ENCODE results near the gene ELAVL4. TPM values are rescaled to one million over a fixed set of nuclear protein-coding genes. Genes with fewer than 3 reads are reported as not detected.

The ELAVL4 gene
- total RNA-seq: 0.13 TPM

GRCh38 chr1:50108497-50109059 lies at the start of gene ELAVL4:
Gene ELAVL4 (plus strand): TSS chr1:50108920. CDS start chr1:50109190, 270 bp downstream.
- intact Hi-C loops (cut with DNase I): no loop called here
- no peak for ATAC-seq

DNA sequence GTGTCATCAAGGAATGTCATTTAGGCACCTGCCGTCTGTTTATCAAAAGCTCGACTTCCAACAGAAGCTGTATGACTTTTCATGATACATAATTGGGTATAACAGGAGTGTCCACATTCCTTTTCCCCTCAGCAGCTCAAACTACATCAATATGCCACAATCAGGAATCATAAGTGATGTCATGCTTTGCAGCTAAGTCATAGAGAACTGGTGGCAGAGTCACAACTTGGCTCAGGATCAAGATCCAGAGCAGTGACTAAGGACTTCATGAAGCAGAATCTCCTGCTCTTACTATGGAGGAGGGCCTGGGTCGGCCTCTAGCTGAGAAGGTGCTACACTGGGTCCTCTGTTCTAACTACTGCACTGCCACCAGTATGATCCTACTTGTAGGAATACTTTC lies 48.4 kb upstream of the ELAVL4 start:
- intact Hi-C loops (cut with DNase I): no loop called here
- no peak for ATAC-seq
- DNase-seq (ENCODE audit: low spot score): no peak

More at GRCh38 chr1:50108497-50109059, at the start of gene ELAVL4:
- no peak for DNase-seq (ENCODE audit: low spot score)

DNA sequence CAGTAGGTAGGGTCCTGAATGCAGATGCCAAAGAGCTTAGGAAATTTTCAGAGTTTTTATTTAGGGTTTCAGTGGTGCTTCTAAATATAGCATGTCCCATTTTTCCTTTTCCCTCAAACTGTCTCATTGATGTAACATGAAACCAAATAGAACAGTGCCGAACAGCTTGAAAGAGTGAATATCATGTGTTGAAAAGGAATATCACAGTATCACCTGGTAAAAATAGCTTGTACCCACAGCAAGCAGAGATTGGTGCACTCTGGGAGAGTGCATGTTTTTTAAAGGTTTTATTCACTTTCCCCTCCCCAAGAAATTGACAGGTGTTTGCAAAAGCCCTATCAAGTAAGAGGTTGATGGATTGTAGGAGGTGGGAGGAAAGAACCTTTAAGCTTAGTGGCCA lies 41.9 kb upstream of the ELAVL4 start:
- intact Hi-C loops (cut with DNase I): no loop called here
- ATAC-seq: no peak

GRCh38 chr1:50074931-50075330 lies 33.8 kb upstream of the ELAVL4 start:
- DNase-seq (ENCODE audit: low spot score) (no peak), ATAC-seq (no peak)
- intact Hi-C loops (cut with DNase I): no loop called here

More for the DNA sequence above, 41.9 kb upstream of the ELAVL4 start:
- DNase-seq (ENCODE audit: low spot score): no peak

DNA sequence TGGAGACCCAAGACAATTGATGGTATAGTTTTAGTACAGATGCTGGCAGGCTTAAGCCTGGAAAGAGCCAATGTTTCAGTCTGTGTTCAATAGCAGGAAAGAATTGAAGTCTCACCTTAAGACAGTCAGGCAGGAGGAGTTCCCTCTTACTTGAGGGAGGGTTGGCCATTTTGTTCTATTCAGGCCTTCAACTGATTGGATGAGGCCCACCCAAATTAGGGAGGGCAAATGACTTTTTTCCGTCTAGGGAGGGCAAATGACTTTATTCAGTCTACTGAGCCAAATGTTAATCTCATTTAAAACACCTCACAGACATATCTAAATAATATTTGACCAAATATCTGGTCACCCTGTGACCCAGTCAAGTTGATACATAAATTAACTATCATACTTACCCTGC lies 31.4 kb upstream of the ELAVL4 start:
- intact Hi-C loops (cut with DNase I): no loop called here
- ATAC-seq (no peak), DNase-seq (ENCODE audit: low spot score) (no peak)

- DNase-seq (ENCODE audit: low spot score) (no peak), ATAC-seq (no peak)
- intact Hi-C loops (cut with DNase I): no loop called here
These were observed 27.7 kb upstream of the ELAVL4 start for GRCh38 chr1:50080904-50081586.

GRCh38 chr1:50084389-50084788 lies 24.3 kb upstream of the ELAVL4 start:
- ATAC-seq (no peak), DNase-seq (ENCODE audit: low spot score) (no peak)
- intact Hi-C loops (cut with DNase I): no loop called here

DNA sequence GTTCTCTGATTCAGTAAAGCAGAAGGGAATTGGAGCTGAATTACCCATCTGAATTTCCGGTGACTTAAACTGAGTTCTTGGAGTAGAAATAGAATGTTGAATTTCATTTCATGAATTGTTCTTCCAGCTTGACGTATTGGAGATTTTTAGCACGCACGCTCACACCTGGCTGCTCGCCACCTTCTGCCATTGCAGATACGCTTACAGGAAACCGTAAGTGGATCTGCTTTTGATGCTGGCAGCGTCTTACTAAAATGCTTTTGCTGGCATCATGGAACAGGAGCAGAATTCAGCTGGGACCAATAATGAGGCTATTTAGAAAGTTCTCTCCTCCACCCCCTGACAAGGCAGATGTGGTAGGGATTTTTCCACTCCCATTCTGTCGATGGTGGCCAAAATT lies 17.7 kb upstream of the ELAVL4 start:
- intact Hi-C loops (cut with DNase I): no loop called here
- ATAC-seq (no peak), DNase-seq (ENCODE audit: low spot score) (no peak)

GRCh38 chr1:50095716-50096115 lies 13.0 kb upstream of the ELAVL4 start:
- ATAC-seq (no peak), DNase-seq (ENCODE audit: low spot score) (no peak)
- intact Hi-C loops (cut with DNase I): no loop called here

- DNase-seq (ENCODE audit: low spot score) (no peak), ATAC-seq (no peak)
- intact Hi-C loops (cut with DNase I): no loop called here
These were observed 11.6 kb upstream of the ELAVL4 start for GRCh38 chr1:50097021-50097679.

- no peak for ATAC-seq
- intact Hi-C loops (cut with DNase I): no loop called here
- DNase-seq (ENCODE audit: low spot score): no peak
These were observed 10.9 kb upstream of the ELAVL4 start for GRCh38 chr1:50097791-50098190.

- intact Hi-C loops (cut with DNase I): no loop called here
- ATAC-seq (no peak), DNase-seq (ENCODE audit: low spot score) (no peak)
These were observed 10.1 kb upstream of the ELAVL4 start for GRCh38 chr1:50098591-50099021.

- ATAC-seq (no peak), DNase-seq (ENCODE audit: low spot score) (no peak)
- intact Hi-C loops (cut with DNase I): no loop called here
These were observed 9.1 kb upstream of the ELAVL4 start for GRCh38 chr1:50099654-50100053.

GRCh38 chr1:50103615-50104081 lies 5.1 kb upstream of the ELAVL4 start:
- DNase-seq (ENCODE audit: low spot score) (no peak), ATAC-seq (no peak)
- intact Hi-C loops (cut with DNase I): no loop called here

DNA sequence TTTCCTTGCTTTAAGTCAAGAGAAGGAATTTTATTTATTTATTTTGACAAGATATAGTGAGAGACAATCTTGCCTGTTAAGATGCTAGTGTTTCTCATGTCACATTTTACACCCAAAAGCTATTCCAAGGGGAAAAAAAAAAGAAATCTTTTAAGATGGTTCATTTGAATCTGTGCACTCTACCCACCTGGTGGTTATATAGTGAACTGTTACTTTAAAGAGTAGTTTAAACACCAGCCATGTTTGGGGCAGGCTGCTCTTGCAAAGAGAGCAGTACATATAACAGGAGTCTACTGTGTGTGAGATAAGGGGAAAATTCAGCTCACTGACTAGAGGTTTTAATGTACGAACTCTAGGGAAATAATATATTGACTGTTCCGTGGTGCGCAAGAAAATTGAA lies 3.3 kb upstream of the ELAVL4 start:
- ATAC-seq: no peak
- DNase-seq (ENCODE audit: low spot score): no peak
- intact Hi-C loops (cut with DNase I): no loop called here

GRCh38 chr1:50106095-50106761 lies 2.5 kb upstream of the ELAVL4 start:
- ATAC-seq: no peak
- intact Hi-C loops (cut with DNase I): no loop called here
- no peak for DNase-seq (ENCODE audit: low spot score)

GRCh38 chr1:50109116-50109515 lies 396 bp downstream of the ELAVL4 start:
- ATAC-seq (no peak), DNase-seq (ENCODE audit: low spot score) (no peak)
- intact Hi-C loops (cut with DNase I): no loop called here

GRCh38 chr1:50109647-50110075 lies 941 bp downstream of the ELAVL4 start:
- intact Hi-C loops (cut with DNase I): no loop called here
- ATAC-seq: peak; percentile 55

GRCh38 chr1:50110151-50110550 lies 1.4 kb downstream of the ELAVL4 start:
- ATAC-seq (no peak), DNase-seq (ENCODE audit: low spot score) (no peak)
- intact Hi-C loops (cut with DNase I): no loop called here

More at GRCh38 chr1:50109647-50110075, 941 bp downstream of the ELAVL4 start:
- DNase-seq (ENCODE audit: low spot score): no peak

DNA sequence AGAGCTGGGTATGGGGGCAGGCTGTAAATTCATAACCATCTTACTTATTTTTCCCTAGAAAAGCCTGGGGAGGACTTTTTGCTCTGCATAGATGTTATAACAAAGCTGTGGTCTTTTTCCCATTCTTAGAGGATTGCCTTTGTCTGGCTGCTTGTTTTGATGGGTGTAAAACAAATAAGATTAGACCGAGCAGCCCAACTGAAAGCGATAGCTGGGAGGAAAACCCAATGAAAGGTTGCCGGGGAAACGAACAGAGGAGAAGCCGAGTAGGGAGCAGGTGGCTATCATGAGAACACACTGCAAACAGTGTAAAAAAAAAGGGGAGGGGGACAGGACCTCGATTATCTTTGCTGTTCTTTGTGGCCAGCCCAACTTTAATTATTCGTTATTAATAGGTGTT lies 1.9 kb downstream of the ELAVL4 start:
- intact Hi-C loops (cut with DNase I): no loop called here
- no peak for DNase-seq (ENCODE audit: low spot score)
- ATAC-seq: no peak

Data from sciatic nerve (tissue), 2 donors.